GM23338 (cell line): Measurements from ENCODE around the gene PODN. TPM values are rescaled to one million over a fixed set of nuclear protein-coding genes. Genes with fewer than 3 reads are reported as not detected.

Source experiments
- ATAC-seq: fragments of 200-7000 bp; cut with Tn5 transposase; 3 replicates; pipeline ENCODE4 v1.9.1; 2020
- DNase-seq: peaks from one replicate; pipeline ENCODE4 v3.0.0-alpha.2; 2015; ENCODE audit warnings: low spot score
- H2AFZ ChIP-seq: fragments of 200-600 bp; sonication (generic); 2 replicates; pipeline ENCODE4 v1.8.0; 2016; ENCODE audit warnings: antibody characterized with exemption, mild to moderate bottlenecking, moderate library complexity
- H3F3A ChIP-seq: fragments of 200-600 bp; sonication (generic); replicated peaks from 2 replicates; pipeline ENCODE4 v1.8.0; 2017; ENCODE audit warnings: antibody characterized with exemption, mixed run types, low read depth
- H3K27ac ChIP-seq: fragments of 200-600 bp; sonication (generic); 2 replicates; pipeline ENCODE4 v1.6.1; 2016; ENCODE audit warnings: low read depth
- H3K27me3 ChIP-seq: fragments of 200-600 bp; sonication (generic); 2 replicates; pipeline ENCODE4 v1.8.0; 2016; ENCODE audit warnings: mild to moderate bottlenecking, mixed run types, moderate library complexity; ENCODE audit not compliant: insufficient read depth
- H3K36me3 ChIP-seq: fragments of 200-600 bp; sonication (generic); 2 replicates; pipeline ENCODE4 v1.8.0; 2016; ENCODE audit warnings: mild to moderate bottlenecking; ENCODE audit not compliant: insufficient read depth
- H3K4me1 ChIP-seq: fragments of 200-600 bp; sonication (generic); 2 replicates; pipeline ENCODE4 v1.8.0; 2016; ENCODE audit warnings: mild to moderate bottlenecking, moderate library complexity; ENCODE audit not compliant: insufficient read depth
- H3K4me2 ChIP-seq: fragments of 200-600 bp; sonication (generic); 2 replicates; pipeline ENCODE4 v1.7.1; 2017; ENCODE audit warnings: mixed run types
- H3K4me3 ChIP-seq: fragments of 200-600 bp; sonication (generic); 2 replicates; pipeline ENCODE4 v1.6.1; 2016; ENCODE audit warnings: mixed run types
- H3K79me2 ChIP-seq: fragments of 200-600 bp; sonication (generic); replicated peaks from 2 replicates; pipeline ENCODE4 v1.8.0; 2017; ENCODE audit warnings: mild to moderate bottlenecking; ENCODE audit not compliant: insufficient read depth
- H3K9me2 ChIP-seq: fragments of 200-600 bp; sonication (generic); 2 replicates; pipeline ENCODE4 v1.8.0; 2017; ENCODE audit not compliant: insufficient read depth
- H4K20me1 ChIP-seq: fragments of 200-600 bp; sonication (generic); replicated peaks from 2 replicates; pipeline ENCODE4 v1.8.0; 2017; ENCODE audit warnings: mild to moderate bottlenecking; ENCODE audit not compliant: insufficient read depth
- H3K27ac Mint-ChIP-seq: 2 replicates; pipeline ENCODE4 v1.8.0; 2020; ENCODE audit warnings: inconsistent platforms, mild to moderate bottlenecking, moderate library complexity, mixed read lengths
- H3K27me3 Mint-ChIP-seq: 3 replicates; pipeline ENCODE4 v1.8.0; 2022; ENCODE audit warnings: low read depth, mild to moderate bottlenecking, moderate library complexity, mixed read lengths, inconsistent platforms; ENCODE audit not compliant: insufficient read depth, poor library complexity
- H3K36me3 Mint-ChIP-seq: 3 replicates; pipeline ENCODE4 v1.8.0; 2021; ENCODE audit warnings: low read depth, mild to moderate bottlenecking, inconsistent platforms, moderate library complexity, mixed read lengths
- H3K4me1 Mint-ChIP-seq: 3 replicates; pipeline ENCODE4 v1.8.0; 2020; ENCODE audit warnings: mild to moderate bottlenecking, inconsistent platforms, mixed read lengths
- H3K4me3 Mint-ChIP-seq: 3 replicates; pipeline ENCODE4 v1.8.0; 2021; ENCODE audit warnings: moderate library complexity, mild to moderate bottlenecking, inconsistent platforms, mixed read lengths
- H3K9me3 Mint-ChIP-seq: 3 replicates; pipeline ENCODE4 v1.8.0; 2020; ENCODE audit warnings: moderate library complexity, mild to moderate bottlenecking, inconsistent platforms, mixed read lengths
- CREB1 ChIP-seq: fragments of 250-450 bp; sonication (Bioruptor Pico); IDR thresholded peaks from 2 replicates; pipeline ENCODE4 v1.5.0; 2020; ENCODE audit warnings: low read depth, mild to moderate bottlenecking, moderate library complexity
- EZH2 ChIP-seq: fragments of 200-600 bp; sonication (generic); IDR thresholded peaks from one replicate; pipeline ENCODE4 v1.8.0; 2017; ENCODE audit warnings: antibody characterized with exemption, mild to moderate bottlenecking, low read depth; ENCODE audit not compliant: unreplicated experiment
- EZH2phosphoT487 ChIP-seq: fragments of 200-600 bp; sonication (generic); IDR thresholded peaks from one replicate; pipeline ENCODE4 v1.8.1; 2018; ENCODE audit warnings: antibody characterized with exemption; ENCODE audit not compliant: unreplicated experiment
- JUNB ChIP-seq: IDR thresholded peaks from one replicate; pipeline ENCODE4 v1.6.1; 2016; ENCODE audit warnings: antibody characterized with exemption; ENCODE audit not compliant: unreplicated experiment
- NANOG ChIP-seq: IDR thresholded peaks from 2 replicates; pipeline ENCODE4 v1.6.1; 2016; ENCODE audit warnings: antibody characterized with exemption, borderline replicate concordance
- POLR2AphosphoS5 ChIP-seq: IDR thresholded peaks from 2 replicates; pipeline ENCODE4 v1.6.1; 2016; ENCODE audit warnings: antibody characterized with exemption, low read depth
- STAT1 ChIP-seq: IDR thresholded peaks from one replicate; pipeline ENCODE4 v1.6.1; 2016; ENCODE audit warnings: antibody characterized with exemption; ENCODE audit not compliant: unreplicated experiment
- ZNF114 ChIP-seq: fragments of 250-450 bp; sonication (Bioruptor Pico); IDR thresholded peaks from 2 replicates; pipeline ENCODE4 v1.5.0; 2020; ENCODE audit warnings: mild to moderate bottlenecking, moderate library complexity
- ZNF331 ChIP-seq: fragments of 250-450 bp; sonication (Bioruptor Pico); IDR thresholded peaks from 2 replicates; pipeline ENCODE4 v1.5.0; 2020; ENCODE audit warnings: low read depth, mild to moderate bottlenecking, moderate library complexity
- polyA plus RNA-seq: library from polyadenylated mRNA; unstranded; fragments of >200 nt; fragmentation: Nextera tagmentation; extraction: Ambion mirVana; gene quantifications from 2 replicates; pipeline ENCODE4 v1.2.1, GENCODE V29; 2016
- total RNA-seq: library from RNA; depleted of rRNA; stranded (reverse); fragments of >200 nt; shearing (Covaris generic); gene quantifications from 2 replicates; pipeline ENCODE4 v1.2.3, GENCODE V29; 2014
- TF ChIP-seq, protein P1 (sequence below): fragments of 250-450 bp; sonication (Bioruptor Pico); IDR thresholded peaks from 2 replicates; pipeline ENCODE4 v1.5.0; 2020; ENCODE audit warnings: mild to moderate bottlenecking, moderate library complexity
- TF ChIP-seq, protein P2 (sequence below), 2 experiments: fragments of 200-600 bp in 1 of 2; sonication (generic) in 1 of 2; conservative IDR thresholded peaks; 2 replicates each; pipeline versions ENCODE4 v1.5.1 to v1.6.1; 2016 to 2017; ENCODE audit warnings: antibody characterized with exemption in 2 of 2, low read depth in 2 of 2, mild to moderate bottlenecking in 2 of 2, moderate library complexity in 1 of 2
- TF ChIP-seq, protein P3 (sequence below): IDR thresholded peaks from one replicate; pipeline ENCODE4 v1.6.1; 2018; ENCODE audit warnings: antibody characterized with exemption; ENCODE audit not compliant: unreplicated experiment
- TF ChIP-seq, protein P4 (sequence below): IDR thresholded peaks from 2 replicates; pipeline ENCODE4 v1.6.1; 2016; ENCODE audit warnings: antibody characterized with exemption

The PODN gene
- total and polyA plus RNA-seq, 2 experiments from 2014 or later: 0.16 to 0.24 TPM

DNA sequence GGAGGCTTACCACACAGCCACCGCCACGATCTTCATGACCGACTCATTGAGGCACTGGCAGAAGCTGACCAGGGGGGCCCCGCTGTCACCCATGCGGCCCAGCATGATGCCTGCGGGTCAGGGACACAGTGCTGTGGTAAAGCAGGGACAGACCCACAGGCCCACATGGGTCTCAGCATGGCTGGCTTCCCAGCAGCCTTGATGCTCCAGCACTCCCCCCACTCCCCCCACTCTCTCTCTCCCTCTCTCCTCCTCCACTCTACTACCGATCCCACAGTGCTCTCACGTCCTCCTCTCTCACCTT is 31.4 kb downstream of the PODN start:
- Histone ChIP-seq H3K27me3 (no peaks in the 10 kb centered on the region), H2AFZ (no peak overlapping the region), H3K9me2 (no peaks in the 10 kb centered on the region), H3K79me2 (no peaks in the 10 kb centered on the region), H4K20me1 (no peaks in the 10 kb centered on the region), H3K4me1 (no peaks in the 10 kb centered on the region), H3K27ac (no peak overlapping the region), H3K4me3 (no peak overlapping the region), H3K4me2 (no peak overlapping the region), H3F3A (no peaks in the 10 kb centered on the region), H3K36me3 (no peaks in the 10 kb centered on the region)
- no peak for DNase-seq
- H3K27me3 Mint-ChIP-seq: peaks cover 2% of the 10 kb centered on the region
- ATAC-seq: no peak
- no peaks in the 10 kb centered on the region for H3K4me1 Mint-ChIP-seq
- TF ChIP-seq EZH2 (no peak), EZH2phosphoT487 (no peak), JUNB (no peak), NANOG (no peak), CREB1 (CRISPR knock-in tag) (no peak), STAT1 (no peak), POLR2AphosphoS5 (no peak), ZNF331 (CRISPR knock-in tag) (no peak), ZNF114 (CRISPR knock-in tag) (no peak)
- TF ChIP-seq, protein P1, sequence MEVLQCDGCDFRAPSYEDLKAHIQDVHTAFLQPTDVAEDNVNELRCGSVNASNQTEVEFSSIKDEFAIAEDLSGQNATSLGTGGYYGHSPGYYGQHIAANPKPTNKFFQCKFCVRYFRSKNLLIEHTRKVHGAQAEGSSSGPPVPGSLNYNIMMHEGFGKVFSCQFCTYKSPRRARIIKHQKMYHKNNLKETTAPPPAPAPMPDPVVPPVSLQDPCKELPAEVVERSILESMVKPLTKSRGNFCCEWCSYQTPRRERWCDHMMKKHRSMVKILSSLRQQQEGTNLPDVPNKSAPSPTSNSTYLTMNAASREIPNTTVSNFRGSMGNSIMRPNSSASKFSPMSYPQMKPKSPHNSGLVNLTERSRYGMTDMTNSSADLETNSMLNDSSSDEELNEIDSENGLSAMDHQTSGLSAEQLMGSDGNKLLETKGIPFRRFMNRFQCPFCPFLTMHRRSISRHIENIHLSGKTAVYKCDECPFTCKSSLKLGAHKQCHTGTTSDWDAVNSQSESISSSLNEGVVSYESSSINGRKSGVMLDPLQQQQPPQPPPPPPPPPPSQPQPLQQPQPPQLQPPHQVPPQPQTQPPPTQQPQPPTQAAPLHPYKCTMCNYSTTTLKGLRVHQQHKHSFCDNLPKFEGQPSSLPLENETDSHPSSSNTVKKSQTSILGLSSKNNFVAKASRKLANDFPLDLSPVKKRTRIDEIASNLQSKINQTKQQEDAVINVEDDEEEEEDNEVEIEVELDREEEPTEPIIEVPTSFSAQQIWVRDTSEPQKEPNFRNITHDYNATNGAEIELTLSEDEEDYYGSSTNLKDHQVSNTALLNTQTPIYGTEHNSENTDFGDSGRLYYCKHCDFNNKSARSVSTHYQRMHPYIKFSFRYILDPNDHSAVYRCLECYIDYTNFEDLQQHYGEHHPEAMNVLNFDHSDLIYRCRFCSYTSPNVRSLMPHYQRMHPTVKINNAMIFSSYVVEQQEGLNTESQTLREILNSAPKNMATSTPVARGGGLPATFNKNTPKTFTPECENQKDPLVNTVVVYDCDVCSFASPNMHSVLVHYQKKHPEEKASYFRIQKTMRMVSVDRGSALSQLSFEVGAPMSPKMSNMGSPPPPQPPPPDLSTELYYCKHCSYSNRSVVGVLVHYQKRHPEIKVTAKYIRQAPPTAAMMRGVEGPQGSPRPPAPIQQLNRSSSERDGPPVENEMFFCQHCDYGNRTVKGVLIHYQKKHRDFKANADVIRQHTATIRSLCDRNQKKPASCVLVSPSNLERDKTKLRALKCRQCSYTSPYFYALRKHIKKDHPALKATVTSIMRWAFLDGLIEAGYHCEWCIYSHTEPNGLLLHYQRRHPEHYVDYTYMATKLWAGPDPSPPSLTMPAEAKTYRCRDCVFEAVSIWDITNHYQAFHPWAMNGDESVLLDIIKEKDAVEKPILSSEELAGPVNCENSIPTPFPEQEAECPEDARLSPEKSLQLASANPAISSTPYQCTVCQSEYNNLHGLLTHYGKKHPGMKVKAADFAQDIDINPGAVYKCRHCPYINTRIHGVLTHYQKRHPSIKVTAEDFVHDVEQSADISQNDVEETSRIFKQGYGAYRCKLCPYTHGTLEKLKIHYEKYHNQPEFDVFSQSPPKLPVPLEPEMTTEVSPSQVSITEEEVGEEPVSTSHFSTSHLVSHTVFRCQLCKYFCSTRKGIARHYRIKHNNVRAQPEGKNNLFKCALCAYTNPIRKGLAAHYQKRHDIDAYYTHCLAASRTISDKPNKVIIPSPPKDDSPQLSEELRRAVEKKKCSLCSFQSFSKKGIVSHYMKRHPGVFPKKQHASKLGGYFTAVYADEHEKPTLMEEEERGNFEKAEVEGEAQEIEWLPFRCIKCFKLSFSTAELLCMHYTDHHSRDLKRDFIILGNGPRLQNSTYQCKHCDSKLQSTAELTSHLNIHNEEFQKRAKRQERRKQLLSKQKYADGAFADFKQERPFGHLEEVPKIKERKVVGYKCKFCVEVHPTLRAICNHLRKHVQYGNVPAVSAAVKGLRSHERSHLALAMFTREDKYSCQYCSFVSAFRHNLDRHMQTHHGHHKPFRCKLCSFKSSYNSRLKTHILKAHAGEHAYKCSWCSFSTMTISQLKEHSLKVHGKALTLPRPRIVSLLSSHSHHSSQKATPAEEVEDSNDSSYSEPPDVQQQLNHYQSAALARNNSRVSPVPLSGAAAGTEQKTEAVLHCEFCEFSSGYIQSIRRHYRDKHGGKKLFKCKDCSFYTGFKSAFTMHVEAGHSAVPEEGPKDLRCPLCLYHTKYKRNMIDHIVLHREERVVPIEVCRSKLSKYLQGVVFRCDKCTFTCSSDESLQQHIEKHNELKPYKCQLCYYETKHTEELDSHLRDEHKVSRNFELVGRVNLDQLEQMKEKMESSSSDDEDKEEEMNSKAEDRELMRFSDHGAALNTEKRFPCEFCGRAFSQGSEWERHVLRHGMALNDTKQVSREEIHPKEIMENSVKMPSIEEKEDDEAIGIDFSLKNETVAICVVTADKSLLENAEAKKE: no peak
- TF ChIP-seq, protein P2, sequence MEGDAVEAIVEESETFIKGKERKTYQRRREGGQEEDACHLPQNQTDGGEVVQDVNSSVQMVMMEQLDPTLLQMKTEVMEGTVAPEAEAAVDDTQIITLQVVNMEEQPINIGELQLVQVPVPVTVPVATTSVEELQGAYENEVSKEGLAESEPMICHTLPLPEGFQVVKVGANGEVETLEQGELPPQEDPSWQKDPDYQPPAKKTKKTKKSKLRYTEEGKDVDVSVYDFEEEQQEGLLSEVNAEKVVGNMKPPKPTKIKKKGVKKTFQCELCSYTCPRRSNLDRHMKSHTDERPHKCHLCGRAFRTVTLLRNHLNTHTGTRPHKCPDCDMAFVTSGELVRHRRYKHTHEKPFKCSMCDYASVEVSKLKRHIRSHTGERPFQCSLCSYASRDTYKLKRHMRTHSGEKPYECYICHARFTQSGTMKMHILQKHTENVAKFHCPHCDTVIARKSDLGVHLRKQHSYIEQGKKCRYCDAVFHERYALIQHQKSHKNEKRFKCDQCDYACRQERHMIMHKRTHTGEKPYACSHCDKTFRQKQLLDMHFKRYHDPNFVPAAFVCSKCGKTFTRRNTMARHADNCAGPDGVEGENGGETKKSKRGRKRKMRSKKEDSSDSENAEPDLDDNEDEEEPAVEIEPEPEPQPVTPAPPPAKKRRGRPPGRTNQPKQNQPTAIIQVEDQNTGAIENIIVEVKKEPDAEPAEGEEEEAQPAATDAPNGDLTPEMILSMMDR (conservative IDR thresholded peaks at IDR 0.05; ENCODE audit: low read depth in 2 of 2): no peak
- TF ChIP-seq, protein P3, sequence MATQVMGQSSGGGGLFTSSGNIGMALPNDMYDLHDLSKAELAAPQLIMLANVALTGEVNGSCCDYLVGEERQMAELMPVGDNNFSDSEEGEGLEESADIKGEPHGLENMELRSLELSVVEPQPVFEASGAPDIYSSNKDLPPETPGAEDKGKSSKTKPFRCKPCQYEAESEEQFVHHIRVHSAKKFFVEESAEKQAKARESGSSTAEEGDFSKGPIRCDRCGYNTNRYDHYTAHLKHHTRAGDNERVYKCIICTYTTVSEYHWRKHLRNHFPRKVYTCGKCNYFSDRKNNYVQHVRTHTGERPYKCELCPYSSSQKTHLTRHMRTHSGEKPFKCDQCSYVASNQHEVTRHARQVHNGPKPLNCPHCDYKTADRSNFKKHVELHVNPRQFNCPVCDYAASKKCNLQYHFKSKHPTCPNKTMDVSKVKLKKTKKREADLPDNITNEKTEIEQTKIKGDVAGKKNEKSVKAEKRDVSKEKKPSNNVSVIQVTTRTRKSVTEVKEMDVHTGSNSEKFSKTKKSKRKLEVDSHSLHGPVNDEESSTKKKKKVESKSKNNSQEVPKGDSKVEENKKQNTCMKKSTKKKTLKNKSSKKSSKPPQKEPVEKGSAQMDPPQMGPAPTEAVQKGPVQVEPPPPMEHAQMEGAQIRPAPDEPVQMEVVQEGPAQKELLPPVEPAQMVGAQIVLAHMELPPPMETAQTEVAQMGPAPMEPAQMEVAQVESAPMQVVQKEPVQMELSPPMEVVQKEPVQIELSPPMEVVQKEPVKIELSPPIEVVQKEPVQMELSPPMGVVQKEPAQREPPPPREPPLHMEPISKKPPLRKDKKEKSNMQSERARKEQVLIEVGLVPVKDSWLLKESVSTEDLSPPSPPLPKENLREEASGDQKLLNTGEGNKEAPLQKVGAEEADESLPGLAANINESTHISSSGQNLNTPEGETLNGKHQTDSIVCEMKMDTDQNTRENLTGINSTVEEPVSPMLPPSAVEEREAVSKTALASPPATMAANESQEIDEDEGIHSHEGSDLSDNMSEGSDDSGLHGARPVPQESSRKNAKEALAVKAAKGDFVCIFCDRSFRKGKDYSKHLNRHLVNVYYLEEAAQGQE: no peak
- TF ChIP-seq, protein P4, sequence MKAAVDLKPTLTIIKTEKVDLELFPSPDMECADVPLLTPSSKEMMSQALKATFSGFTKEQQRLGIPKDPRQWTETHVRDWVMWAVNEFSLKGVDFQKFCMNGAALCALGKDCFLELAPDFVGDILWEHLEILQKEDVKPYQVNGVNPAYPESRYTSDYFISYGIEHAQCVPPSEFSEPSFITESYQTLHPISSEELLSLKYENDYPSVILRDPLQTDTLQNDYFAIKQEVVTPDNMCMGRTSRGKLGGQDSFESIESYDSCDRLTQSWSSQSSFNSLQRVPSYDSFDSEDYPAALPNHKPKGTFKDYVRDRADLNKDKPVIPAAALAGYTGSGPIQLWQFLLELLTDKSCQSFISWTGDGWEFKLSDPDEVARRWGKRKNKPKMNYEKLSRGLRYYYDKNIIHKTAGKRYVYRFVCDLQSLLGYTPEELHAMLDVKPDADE: no peak
- H3K4me3 Mint-ChIP-seq: no peak overlapping the region
- H3K27ac Mint-ChIP-seq: no peak overlapping the region
- H3K36me3 Mint-ChIP-seq: no peaks in the 10 kb centered on the region
- H3K9me3 Mint-ChIP-seq: no peaks in the 10 kb centered on the region
